HepG2 (cell line): ENCODE measurements around the gene CCS. TPM values are rescaled to one million over a fixed set of nuclear protein-coding genes. Genes with fewer than 3 reads are reported as not detected.

Experiments
- ATAC-seq: fragments of 200-7000 bp; cut with Tn5 transposase; 3 replicates; pipeline ENCODE4 v1.9.1; 2020; ENCODE audit warnings: mild to moderate bottlenecking, moderate library complexity
- BruUV-seq: library from RNA; stranded (reverse); fragments of 400-500 nt; replicated peaks from 2 replicates; lab custom pipeline; 2021; lab: Mats Ljungman, UMichigan
- CTCF ChIA-PET: fragments of 300-600 bp; formaldehyde crosslinking; extraction: SDS; loops from one replicate; lab custom pipeline; 2021; ENCODE audit warnings: low total read pairs, inconsistent platforms, low intra/inter-chr PET ratio; lab: Yijun Ruan, JAX
- POLR2A ChIA-PET: fragments of 350-600 bp; sonication (Branson Sonifier 250); formaldehyde crosslinking; loops from one replicate; lab custom pipeline; 2020; ENCODE audit warnings: antibody characterized with exemption, inconsistent platforms; lab: Yijun Ruan, JAX
- DNase-seq: peaks from one replicate; pipeline ENCODE4 v3.0.0-alpha.2; 2015; ENCODE audit warnings: low spot score
- FAIRE-seq: peaks from 3 replicates; lab custom pipeline; 2011; peaks lifted over from hg19 to GRCh38; lab: Jason Lieb, UNC
- H2AFZ ChIP-seq: one replicate; pipeline ENCODE4 v1.6.1; 2011; ENCODE audit warnings: low read length, inconsistent platforms
- H3K27ac ChIP-seq: fragments of 300-600 bp; 3 replicates; pipeline ENCODE4 v1.8.0; 2011; ENCODE audit warnings: mixed run types, mild to moderate bottlenecking, mixed read lengths, low read length, inconsistent platforms; ENCODE audit not compliant: insufficient read depth; ENCODE audit errors: extremely low read length
- H3K27me3 ChIP-seq, 2 experiments: fragments of 200-600 bp in 1 of 2; 2 replicates in 1 of 2; 3 replicates in 1 of 2; pipeline versions ENCODE4 v1.6.0 to v1.8.0; 2011; ENCODE audit warnings: low read length in 2 of 2, mild to moderate bottlenecking in 2 of 2, moderate library complexity in 2 of 2, inconsistent platforms in 1 of 2; ENCODE audit not compliant: insufficient read depth in 2 of 2, control insufficient read depth in 1 of 2
- H3K36me3 ChIP-seq, 2 experiments: fragments of 200-600 bp in 1 of 2; replicated peaks in 1 of 2; 2 replicates in 1 of 2; 3 replicates in 1 of 2; pipeline versions ENCODE4 v1.5.1 to v1.8.0; 2011; ENCODE audit warnings: low read length in 2 of 2, inconsistent platforms in 1 of 2; ENCODE audit not compliant: insufficient read depth in 2 of 2, control insufficient read depth in 1 of 2
- H3K4me1 ChIP-seq: 2 replicates; pipeline ENCODE4 v1.5.1; 2012; ENCODE audit warnings: low read length, inconsistent platforms; ENCODE audit not compliant: insufficient read depth
- H3K4me2 ChIP-seq: 2 replicates; pipeline ENCODE4 v1.6.0; 2011; ENCODE audit warnings: low read depth, low read length, inconsistent platforms
- H3K4me3 ChIP-seq, 3 experiments: fragments of 200-600 bp in 1 of 3; sonication (generic), shearing (Covaris generic) in 1 of 3; replicated peaks in 1 of 3; 2 replicates each; pipeline ENCODE4 v1.5.1; 2011 to 2016; ENCODE audit warnings: low read length in 3 of 3, inconsistent platforms in 2 of 3, low read depth in 2 of 3, mild to moderate bottlenecking in 2 of 3, control low read depth in 1 of 3, mixed read lengths in 1 of 3; ENCODE audit not compliant: insufficient read depth in 1 of 3
- H3K79me2 ChIP-seq: one replicate; pipeline ENCODE4 v1.6.1; 2011; ENCODE audit warnings: low read length, inconsistent platforms; ENCODE audit not compliant: insufficient read depth
- H3K9ac ChIP-seq: 2 replicates; pipeline ENCODE4 v1.6.0; 2011; ENCODE audit warnings: mild to moderate bottlenecking, low read depth, low read length, inconsistent platforms; ENCODE audit not compliant: insufficient read depth
- H3K9me3 ChIP-seq: 2 replicates; pipeline ENCODE4 v1.5.1; 2012; ENCODE audit warnings: mild to moderate bottlenecking, low read length
- H4K20me1 ChIP-seq: 2 replicates; pipeline ENCODE4 v1.6.0; 2011; ENCODE audit warnings: inconsistent platforms, mild to moderate bottlenecking, low read length, moderate library complexity; ENCODE audit not compliant: insufficient read depth
- ATM ChIP-seq: fragments of 450-650 bp; IDR thresholded peaks from 2 replicates; pipeline ENCODE4 v1.7.1; 2017; ENCODE audit warnings: mild to moderate bottlenecking, borderline replicate concordance
- BCL6 ChIP-seq: IDR thresholded peaks from 2 replicates; pipeline ENCODE4 v1.6.1; 2016; ENCODE audit warnings: missing genetic modification reagents, missing compliant biosample characterization
- ELF3 ChIP-seq: IDR thresholded peaks from 2 replicates; pipeline ENCODE4 v1.6.1; 2016; ENCODE audit warnings: missing genetic modification reagents, missing compliant biosample characterization
- GATAD2A ChIP-seq: IDR thresholded peaks from 2 replicates; pipeline ENCODE4 v1.6.1; 2016
- GZF1 ChIP-seq: sonication (generic); formaldehyde crosslinking; IDR thresholded peaks from 2 replicates; pipeline ENCODE4 v1.5.1; 2020; ENCODE audit warnings: mild to moderate bottlenecking, missing genetic modification reagents
- HDAC1 ChIP-seq: sonication (generic); formaldehyde crosslinking; IDR thresholded peaks from 2 replicates; pipeline ENCODE4 v1.5.1; 2020; ENCODE audit warnings: mild to moderate bottlenecking, missing genetic modification reagents
- KLF16 ChIP-seq, 2 experiments: sonication (generic) in 1 of 2; formaldehyde crosslinking in 1 of 2; IDR thresholded peaks; 2 replicates each; pipeline versions ENCODE4 v1.6.1 to v1.8.0; 2016 to 2023; ENCODE audit warnings: missing genetic modification reagents in 2 of 2, missing compliant biosample characterization in 1 of 2
- MEIS1 ChIP-seq: sonication (generic); formaldehyde crosslinking; IDR thresholded peaks from 2 replicates; pipeline ENCODE4 v1.9.0; 2021; ENCODE audit warnings: mild to moderate bottlenecking, missing genetic modification reagents, moderate library complexity, borderline replicate concordance
- NRL ChIP-seq: sonication (generic); formaldehyde crosslinking; IDR thresholded peaks from 2 replicates; pipeline ENCODE4 v1.5.0; 2020; ENCODE audit warnings: missing genetic modification reagents, mild to moderate bottlenecking, moderate library complexity, borderline replicate concordance
- PRPF4 ChIP-seq: fragments of 200-400 bp; formaldehyde crosslinking; IDR thresholded peaks from 2 replicates; pipeline ENCODE4 v1.6.1; 2016; ENCODE audit warnings: low read length, low read depth; ENCODE audit not compliant: poor library complexity, severe bottlenecking
- RFXAP ChIP-seq: sonication (generic); formaldehyde crosslinking; IDR thresholded peaks from 2 replicates; pipeline ENCODE4 v1.4.0; 2020; ENCODE audit warnings: missing genetic modification reagents, borderline replicate concordance
- ZBTB8A ChIP-seq: sonication (generic); formaldehyde crosslinking; IDR thresholded peaks from 2 replicates; pipeline ENCODE4 v1.4.0; 2020; ENCODE audit warnings: mild to moderate bottlenecking, low read depth, missing genetic modification reagents, borderline replicate concordance
- ZMAT3 ChIP-seq: sonication (generic); formaldehyde crosslinking; conservative IDR thresholded peaks from 2 replicates; pipeline ENCODE4 v1.7.0; 2021; ENCODE audit warnings: missing genetic modification reagents
- ZNF546 ChIP-seq: sonication (generic); formaldehyde crosslinking; conservative IDR thresholded peaks from 2 replicates; pipeline ENCODE4 v1.8.1; 2023; ENCODE audit warnings: mild to moderate bottlenecking, missing genetic modification reagents
- ZNF572 ChIP-seq: sonication (generic); formaldehyde crosslinking; IDR thresholded peaks from 2 replicates; pipeline ENCODE4 v1.5.1; 2020; ENCODE audit warnings: mild to moderate bottlenecking, missing genetic modification reagents
- ZNF652 ChIP-seq: IDR thresholded peaks from 2 replicates; pipeline ENCODE4 v1.6.1; 2016; ENCODE audit warnings: low read depth, borderline replicate concordance
- WGBS: methylation state at CpG from one replicate; pipeline ENCODE4 v1.1.6; 2017; ENCODE audit warnings: low lambda C conversion rate; 5-methylcytosine and 5-hydroxymethylcytosine counted together
- in situ Hi-C: cut with HindIII; loops from 2 replicates; pipeline ENCODE4 v1.10.0; 2017; ENCODE audit warnings: low pct_unique_long_range_greater_than_20kb; ENCODE audit not compliant: extremely low pct_ligation_motif_present
- intact Hi-C: fragments of 100-400 bp; cut with micrococcal nuclease; formaldehyde crosslinking; loops from one replicate; pipeline ENCODE4 v1.10.0; 2022; ENCODE audit not compliant: unreplicated experiment
- polyA plus RNA-seq, 8 experiments: library from polyadenylated mRNA; depleted of rRNA in 3 of 8; stranded (reverse) in 7 of 8; unstranded in 1 of 8; fragments of >200 nt; fragmentation: Illumina TruSeq in 4 of 8; extraction: Trizol in 4 of 8; gene quantifications; 2 replicates each; pipeline versions ENCODE4 v1.2.1 to v1.2.3, GENCODE V29; 2011 to 2016; ENCODE audit warnings: low read depth in 4 of 8, missing spikeins in 1 of 8, mixed read lengths in 1 of 8; ENCODE audit not compliant: insufficient read depth in 1 of 8
- total RNA-seq, 5 experiments: library from RNA; depleted of rRNA; stranded (reverse); fragments of >200 nt; fragmentation: Illumina TruSeq; extraction: Trizol; gene quantifications; 2 replicates each; pipeline ENCODE4 v1.2.3, GENCODE V29; 2016; ENCODE audit warnings: low read depth in 1 of 5
- TF ChIP-seq, protein P1 (sequence below): IDR thresholded peaks from 2 replicates; pipeline ENCODE4 v1.6.1; 2018; ENCODE audit warnings: missing genetic modification reagents, mild to moderate bottlenecking, missing compliant biosample characterization
- TF ChIP-seq, protein P2 (sequence below): sonication (generic); formaldehyde crosslinking; IDR thresholded peaks from 2 replicates; pipeline ENCODE4 v1.8.0; 2022; ENCODE audit warnings: mild to moderate bottlenecking, missing genetic modification reagents
- TF ChIP-seq, protein P3 (sequence below): sonication (generic); formaldehyde crosslinking; IDR thresholded peaks from 2 replicates; pipeline ENCODE4 v1.5.0; 2020; ENCODE audit warnings: missing genetic modification reagents

The CCS gene
- total and polyA plus RNA-seq, 2 of the 13 experiments (the other 11 are each of a cell fraction or from before 2014, with no cell fraction given) = 25.4 to 44.6 TPM

DNA sequence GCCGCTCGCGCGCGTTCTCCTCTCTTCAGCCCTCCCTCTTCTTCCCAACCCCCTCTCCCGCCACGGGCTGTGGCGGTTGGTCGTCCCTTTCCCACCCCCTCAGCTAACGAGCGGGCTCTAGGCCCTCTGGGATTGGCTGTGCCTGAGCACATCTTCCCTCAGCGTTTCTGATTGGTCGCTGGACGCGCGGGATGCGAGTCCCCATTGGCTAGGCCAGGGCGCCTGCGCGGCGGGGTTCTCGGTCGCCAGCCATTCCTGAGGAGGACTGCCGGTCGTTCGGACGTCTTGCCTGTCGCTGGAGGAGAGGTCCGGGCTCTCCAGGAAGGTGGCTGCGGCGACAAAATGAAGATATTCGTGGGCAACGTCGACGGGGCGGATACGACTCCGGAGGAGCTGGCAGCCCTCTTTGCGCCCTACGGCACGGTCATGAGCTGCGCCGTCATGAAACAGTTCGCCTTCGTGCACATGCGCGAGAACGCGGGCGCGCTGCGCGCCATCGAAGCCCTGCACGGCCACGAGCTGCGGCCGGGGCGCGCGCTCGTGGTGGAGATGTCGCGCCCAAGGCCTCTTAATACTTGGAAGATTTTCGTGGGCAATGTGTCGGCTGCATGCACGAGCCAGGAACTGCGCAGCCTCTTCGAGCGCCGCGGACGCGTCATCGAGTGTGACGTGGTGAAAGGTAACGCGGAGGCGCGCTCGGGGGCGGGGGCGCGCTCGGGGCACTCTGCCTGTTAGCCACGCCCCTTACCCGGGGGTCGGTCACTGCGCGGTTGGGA is 23.6 kb downstream of the CCS start, which contains the start of gene RBM14:
RBM14 (plus strand) TSS at position 252 of the 776 bp plus-strand sequence; CDS start at position 343, 91 bp downstream.
- 3% methylated on average over 36 of the region's 90 CpGs for WGBS
- peak within 1 kb of the TSS; percentile 93 for H3K4me2 ChIP-seq
- peak; percentile 99 for DNase-seq
- TSS peak; percentile 57 for BruUV-seq
- peak within 1 kb of the TSS; percentile 94 for H3K9ac ChIP-seq
- H3K27ac ChIP-seq = peak within 1 kb of the TSS; percentile 89
- ATAC-seq = peak; percentile 96
- peak within 1 kb of the TSS; percentile 89 to 93 (median 92) for H3K4me3 ChIP-seq
- peaks cover 48% of the 10 kb centered on the region for H4K20me1 ChIP-seq
- H3K79me2 ChIP-seq = peaks cover 49% of the 10 kb centered on the region
- POLR2A ChIA-PET = interaction anchor here (0.6 to 10.6 kb wide), 22 partner anchors 8 to 304 kb away, joined by 3 to 211 read pairs (median 5); partner anchors contain the start of genes ACTN3, BBS1, CCDC87 and CCS
- intact Hi-C loops (loop anchor here (2.0 kb wide), 1 partner anchor 24 kb away; the partner anchor contains the start of genes CCDC87 and CCS), in situ Hi-C loops (no loop called here)
- FAIRE-seq = peak; percentile 37
- no peak within 1 kb of the TSS for H2AFZ ChIP-seq
- peaks cover 44% of the 10 kb centered on the region for H3K4me1 ChIP-seq
- H3K27me3 ChIP-seq = no peaks in the 10 kb centered on the region; a peak in 1 of 5 replicates
- H3K9me3 ChIP-seq = no peaks in the 10 kb centered on the region
- peaks cover 0 to 16% of the 10 kb centered on the region in 2 experiments; a peak in 3 of 5 replicates for H3K36me3 ChIP-seq
- CTCF ChIA-PET = no interaction called here
- no peak for TF ChIP-seq ATM
- TF ChIP-seq ZNF572 (CRISPR knock-in tag) = no peak; the same call in 1 of the 2 replicates
- peak; percentile 5; the same call in 1 of the 2 replicates for TF ChIP-seq BCL6 (CRISPR knock-in tag)
- peak; percentile 98 for TF ChIP-seq ZMAT3
- peak; percentile 93 for TF ChIP-seq RFXAP (CRISPR knock-in tag)
- TF ChIP-seq, protein P1, sequence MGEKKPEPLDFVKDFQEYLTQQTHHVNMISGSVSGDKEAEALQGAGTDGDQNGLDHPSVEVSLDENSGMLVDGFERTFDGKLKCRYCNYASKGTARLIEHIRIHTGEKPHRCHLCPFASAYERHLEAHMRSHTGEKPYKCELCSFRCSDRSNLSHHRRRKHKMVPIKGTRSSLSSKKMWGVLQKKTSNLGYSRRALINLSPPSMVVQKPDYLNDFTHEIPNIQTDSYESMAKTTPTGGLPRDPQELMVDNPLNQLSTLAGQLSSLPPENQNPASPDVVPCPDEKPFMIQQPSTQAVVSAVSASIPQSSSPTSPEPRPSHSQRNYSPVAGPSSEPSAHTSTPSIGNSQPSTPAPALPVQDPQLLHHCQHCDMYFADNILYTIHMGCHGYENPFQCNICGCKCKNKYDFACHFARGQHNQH (CRISPR knock-in tag) = peak; percentile 39; the same call in 1 of the 2 replicates
- TF ChIP-seq ZBTB8A (CRISPR knock-in tag) = peak; percentile 57; the same call in 1 of the 2 replicates
- TF ChIP-seq ELF3 (CRISPR knock-in tag) = peak; percentile 27; the same call in 1 of the 2 replicates
- TF ChIP-seq, protein P2, sequence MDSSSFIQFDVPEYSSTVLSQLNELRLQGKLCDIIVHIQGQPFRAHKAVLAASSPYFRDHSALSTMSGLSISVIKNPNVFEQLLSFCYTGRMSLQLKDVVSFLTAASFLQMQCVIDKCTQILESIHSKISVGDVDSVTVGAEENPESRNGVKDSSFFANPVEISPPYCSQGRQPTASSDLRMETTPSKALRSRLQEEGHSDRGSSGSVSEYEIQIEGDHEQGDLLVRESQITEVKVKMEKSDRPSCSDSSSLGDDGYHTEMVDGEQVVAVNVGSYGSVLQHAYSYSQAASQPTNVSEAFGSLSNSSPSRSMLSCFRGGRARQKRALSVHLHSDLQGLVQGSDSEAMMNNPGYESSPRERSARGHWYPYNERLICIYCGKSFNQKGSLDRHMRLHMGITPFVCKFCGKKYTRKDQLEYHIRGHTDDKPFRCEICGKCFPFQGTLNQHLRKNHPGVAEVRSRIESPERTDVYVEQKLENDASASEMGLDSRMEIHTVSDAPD = peak; percentile 76; the same call in 1 of the 2 replicates
- TF ChIP-seq ZNF652 (CRISPR knock-in tag) = no peak; the same call in 1 of the 2 replicates
- TF ChIP-seq KLF16 (CRISPR knock-in tag; IDR thresholded peaks at IDR 0.05) = 0 out of 4 replicates have a peak, but pooled peaks of 1 of the 2 experiments have one; percentile 61
- no peak; the same call in 1 of the 2 replicates for TF ChIP-seq NRL (CRISPR knock-in tag)
- 0 out of 2 replicates have a peak, but pooled peaks have one; percentile 69 for TF ChIP-seq MEIS1
- TF ChIP-seq GZF1 = no peak; the same call in 1 of the 2 replicates
- peak; percentile 77 for TF ChIP-seq HDAC1 (CRISPR knock-in tag)
- no peak for TF ChIP-seq PRPF4
- TF ChIP-seq GATAD2A = peak; percentile 10; the same call in 1 of the 2 replicates
- peak; percentile 95 for TF ChIP-seq ZNF546 (CRISPR knock-in tag)
- TF ChIP-seq, protein P3, sequence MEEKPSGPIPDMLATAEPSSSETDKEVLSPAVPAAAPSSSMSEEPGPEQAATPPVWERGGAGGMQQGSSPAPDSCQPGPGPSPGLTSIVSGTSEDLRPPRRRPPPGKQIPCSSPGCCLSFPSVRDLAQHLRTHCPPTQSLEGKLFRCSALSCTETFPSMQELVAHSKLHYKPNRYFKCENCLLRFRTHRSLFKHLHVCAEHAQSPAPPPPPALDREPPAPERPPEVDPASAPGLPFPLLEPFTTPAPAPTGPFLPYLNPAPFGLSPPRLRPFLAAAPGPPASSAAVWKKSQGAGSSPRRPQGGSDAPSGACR (CRISPR knock-in tag) = peak; percentile 86
